Colon (tissue), 2 donors: ENCODE data around the gene SMARCAL1.
"Not testable (repeated sequence)": the region's sequence is repeated elsewhere in the genome, so short reads cannot be mapped to it uniquely, and the experiment has no call there.

ENCODE experiments used
- FAIRE-seq: peaks from 2 replicates; lab custom pipeline; 2012; peaks lifted over from hg19 to GRCh38; lab: Jason Lieb, UNC
- donor health status: control.
- donor health status: control.

SMARCAL1 gene

GRCh38 chr2:216412022-216412999 is at the start of gene SMARCAL1:
SMARCAL1 (plus strand) TSS chr2:216412484; CDS start chr2:216414705, 2,221 bp downstream.
- peak; percentile 36 for FAIRE-seq

GRCh38 chr2:216362730-216363129 is 49.6 kb upstream of the SMARCAL1 start:
- no peak for FAIRE-seq

- FAIRE-seq, result no peak
Measured at GRCh38 chr2:216363221-216363620, 49.1 kb upstream of the SMARCAL1 start.

GRCh38 chr2:216365518-216365917 is 46.8 kb upstream of the SMARCAL1 start:
- FAIRE-seq, result no peak

- no peak for FAIRE-seq
Measured at GRCh38 chr2:216366777-216367471, 45.4 kb upstream of the SMARCAL1 start.

GRCh38 chr2:216369821-216370220 is 42.5 kb upstream of the SMARCAL1 start:
- FAIRE-seq, result no peak

GRCh38 chr2:216370961-216371712 is 41.1 kb upstream of the SMARCAL1 start:
- FAIRE-seq, result no peak

- no peak for FAIRE-seq
Measured at GRCh38 chr2:216371721-216372702, 40.3 kb upstream of the SMARCAL1 start, which contains the start of gene MARCHF4. MARCHF4 (minus strand) TSS chr2:216372483; CDS start chr2:216370260, 2,223 bp downstream.

- no peak for FAIRE-seq
Measured at GRCh38 chr2:216372761-216373291, 39.5 kb upstream of the SMARCAL1 start.

GRCh38 chr2:216373896-216374295 is 38.4 kb upstream of the SMARCAL1 start:
- FAIRE-seq, result no peak

GRCh38 chr2:216375286-216375685 is 37.0 kb upstream of the SMARCAL1 start:
- no peak for FAIRE-seq

- no peak for FAIRE-seq
Measured at GRCh38 chr2:216379977-216380376, 32.3 kb upstream of the SMARCAL1 start.

- not testable (repeated sequence) for FAIRE-seq
Measured at GRCh38 chr2:216384409-216384808, 27.9 kb upstream of the SMARCAL1 start.

GRCh38 chr2:216385478-216385877 is 26.8 kb upstream of the SMARCAL1 start:
- FAIRE-seq, result no peak

- no peak for FAIRE-seq
Measured at GRCh38 chr2:216387262-216387661, 25.0 kb upstream of the SMARCAL1 start.

GRCh38 chr2:216388046-216388884 is 24.0 kb upstream of the SMARCAL1 start:
- FAIRE-seq, result no peak

- FAIRE-seq, result no peak
Measured at GRCh38 chr2:216389570-216389969, 22.7 kb upstream of the SMARCAL1 start.

- no peak for FAIRE-seq
Measured at GRCh38 chr2:216391401-216391800, 20.9 kb upstream of the SMARCAL1 start.

- FAIRE-seq, result no peak
Measured at GRCh38 chr2:216392018-216392562, 20.2 kb upstream of the SMARCAL1 start.
